Activated naive CD4-positive, alpha-beta T cell treated with Interleukin-2 at 50 U/mL for 16 hours (primary cell): Measurements from ENCODE around the gene TRA2A.

ENCODE experiments used
- DNase-seq: peaks from one replicate; pipeline ENCODE4 v3.0.0-alpha.2; 2020

Gene TRA2A

DNA sequence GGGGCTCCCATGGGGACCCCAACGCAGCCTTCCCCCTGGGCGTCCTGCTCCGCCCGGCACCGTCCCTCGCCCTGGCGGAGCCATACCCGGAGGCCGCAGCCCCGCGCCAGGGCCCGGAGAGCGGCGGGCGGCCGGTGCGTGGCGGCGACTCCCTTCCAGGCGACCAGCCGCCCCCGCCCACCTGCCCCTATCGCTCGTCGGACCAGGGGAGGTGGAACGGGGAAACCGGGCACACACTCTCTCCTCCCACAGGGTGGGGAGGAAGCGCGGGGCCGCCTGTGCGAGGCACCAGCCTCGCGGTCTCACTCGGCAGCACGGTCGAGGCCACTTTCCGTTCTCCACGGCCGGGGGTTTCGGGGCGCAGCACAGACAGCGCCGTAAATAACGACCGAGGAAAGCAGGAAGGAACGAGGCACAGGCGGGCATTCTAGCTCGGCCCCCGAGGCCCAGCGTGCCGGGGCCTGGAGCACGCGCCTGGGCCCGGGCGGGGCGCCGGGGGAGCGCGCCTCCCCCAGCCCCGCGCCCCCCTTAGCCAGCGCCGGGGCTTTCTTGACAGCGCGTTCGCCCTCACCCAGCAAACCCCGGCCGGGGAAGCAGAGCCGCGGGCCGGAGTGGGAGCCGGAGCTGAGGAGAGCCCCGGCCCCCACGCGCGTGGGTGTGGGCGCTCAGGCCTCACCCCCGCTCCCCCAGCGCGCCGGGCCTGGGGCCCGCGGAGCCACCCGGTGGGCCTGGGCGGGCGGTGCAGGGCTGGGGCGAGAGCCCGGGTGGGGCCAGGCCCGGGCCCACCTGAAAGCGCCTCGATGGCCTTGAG lies 62.4 kb downstream of the TRA2A start:
- DNase-seq = peak; percentile 34

DNA sequence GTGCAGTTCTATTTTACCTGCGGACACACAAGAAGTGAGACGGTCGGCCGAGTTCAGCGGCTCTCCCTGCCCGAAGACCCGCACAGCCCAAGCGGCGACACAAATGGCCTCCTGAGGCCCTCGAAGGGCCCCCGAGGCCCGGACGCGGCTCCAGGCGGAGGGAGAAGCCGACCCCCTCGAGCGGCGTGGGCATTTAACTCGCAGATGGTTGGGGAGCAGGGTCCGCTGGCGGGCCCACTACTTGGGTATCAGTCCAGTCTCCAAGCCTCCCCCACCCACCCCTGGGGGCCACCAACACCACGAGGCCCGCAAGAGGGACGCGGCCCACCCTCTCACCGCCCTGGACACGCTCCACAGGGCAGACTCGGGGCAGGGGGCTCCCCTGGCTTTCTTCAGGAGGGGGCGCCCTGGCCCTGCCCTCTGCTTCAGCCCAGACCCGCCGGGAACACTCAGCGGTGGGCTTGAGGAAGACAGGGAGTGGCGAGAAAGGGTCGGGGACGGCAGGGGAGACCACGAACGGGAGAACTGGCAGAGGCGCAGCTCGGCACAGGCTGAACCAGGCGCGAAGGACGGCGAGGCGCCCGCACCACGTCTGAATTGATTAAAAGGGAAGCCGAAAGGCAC lies 63.1 kb downstream of the TRA2A start:
- DNase-seq = no peak

GRCh38 chr7:23467806-23468525 lies 63.8 kb downstream of the TRA2A start:
- DNase-seq = no peak

DNA sequence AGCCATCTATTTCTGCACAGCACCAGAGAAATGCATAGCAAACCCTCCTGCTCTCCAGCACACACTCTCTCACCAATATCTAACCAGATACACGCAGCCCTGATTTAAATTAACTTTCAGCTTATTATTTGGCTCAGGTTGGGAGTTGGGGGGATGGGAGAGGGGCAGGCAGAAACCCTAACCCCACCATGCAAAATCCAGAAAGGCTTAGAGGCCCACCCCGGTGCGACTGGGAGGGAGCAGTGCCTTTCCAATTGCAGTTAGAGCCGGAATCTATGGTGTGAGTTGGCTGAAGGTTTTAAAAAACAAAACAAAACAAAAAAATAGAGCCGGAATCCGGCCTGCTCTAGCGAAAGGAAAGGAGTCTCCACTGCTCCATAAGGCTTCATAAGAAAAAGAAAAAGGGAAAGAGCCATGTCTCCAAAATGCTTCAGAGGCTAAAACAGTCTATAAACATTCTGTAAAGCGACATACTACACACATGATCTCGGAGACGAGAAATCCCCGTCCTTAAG lies 64.4 kb downstream of the TRA2A start:
- DNase-seq = no peak

DNA sequence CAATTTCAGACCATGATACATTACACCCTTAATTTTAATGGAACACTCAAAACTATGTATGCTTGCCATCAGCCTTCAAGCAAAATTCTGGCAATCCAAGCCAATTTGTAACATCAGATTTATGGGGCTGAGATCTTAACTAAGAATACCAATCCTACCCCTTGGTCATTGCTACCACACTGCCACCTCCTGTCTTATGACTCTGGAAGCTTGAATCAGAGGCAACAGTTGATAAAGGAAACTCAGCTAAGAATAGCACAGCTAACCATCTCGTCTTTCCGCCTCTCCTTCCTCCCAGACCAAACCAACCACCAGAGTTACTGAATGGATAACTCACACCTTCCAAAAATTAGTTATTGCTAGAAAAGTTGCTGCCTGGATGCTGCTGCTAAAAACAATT lies 68.9 kb downstream of the TRA2A start:
- DNase-seq = no peak

DNA sequence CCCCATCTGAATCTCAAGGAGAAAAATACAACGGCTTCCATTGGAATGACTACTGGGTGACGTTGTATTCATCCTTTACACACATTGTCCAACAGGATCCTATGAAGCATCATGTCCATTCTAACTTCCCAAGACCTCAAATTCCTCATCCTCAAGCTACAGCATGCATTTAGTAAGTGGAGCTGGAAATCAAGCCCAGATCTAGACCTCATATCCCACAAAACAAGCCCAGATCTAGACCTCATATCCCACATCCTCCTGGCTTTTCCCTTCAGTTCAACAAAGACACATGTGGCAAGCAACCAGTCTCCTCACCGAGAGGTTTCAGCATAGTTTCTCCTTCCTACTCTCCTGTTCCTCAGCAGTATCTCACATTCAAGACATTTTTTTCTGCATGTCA lies 73.7 kb downstream of the TRA2A start:
- DNase-seq = no peak

- no peak for DNase-seq
Observed at GRCh38 chr7:23456093-23456492, 75.7 kb downstream of the TRA2A start.

DNA sequence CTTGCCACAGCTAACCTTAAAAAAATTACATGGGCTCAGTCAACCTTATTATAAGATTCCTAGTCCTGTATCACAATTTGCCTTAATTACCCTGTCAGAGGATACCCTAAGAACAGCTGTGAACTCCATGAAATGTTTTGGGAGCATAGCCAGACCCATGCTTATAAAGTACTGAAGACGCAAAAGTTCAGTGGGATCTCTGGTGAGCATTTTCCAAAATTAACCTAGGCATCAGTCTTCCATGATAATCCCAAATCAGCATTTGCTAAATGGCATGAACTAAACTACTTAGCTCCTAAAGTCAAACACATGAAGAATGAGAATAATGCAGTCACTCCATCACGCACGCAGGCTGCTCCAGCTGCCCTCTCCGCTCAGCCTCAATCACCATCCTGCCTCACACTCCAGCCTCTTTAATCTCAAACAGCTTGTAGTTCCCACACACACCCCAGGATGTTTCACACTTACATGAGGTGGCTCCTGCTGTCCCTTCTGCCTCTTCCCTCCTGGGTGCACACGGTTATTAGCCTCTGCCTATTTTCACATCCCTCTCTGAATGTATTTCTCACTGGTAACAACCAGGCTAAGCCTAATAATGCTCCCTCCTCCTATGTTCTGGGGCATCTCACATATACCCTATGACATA lies 76.8 kb downstream of the TRA2A start:
- DNase-seq = no peak
